Peyer's patch (tissue), 4 donors: ENCODE measurements around the gene CD82.

Experiments
- CTCF ChIP-seq, 6 experiments: fragments of 450-650 bp in 4 of 6; fragments of 200-600 bp in 2 of 6; sonication (generic) in 1 of 6; IDR thresholded peaks; one replicate each; pipeline ENCODE4 v1.5.1; 2017 to 2019; ENCODE audit warnings: antibody characterized with exemption in 6 of 6, mild to moderate bottlenecking in 3 of 6, moderate library complexity in 1 of 6
- POLR2A ChIP-seq, 2 donors: fragments of 450-650 bp; IDR thresholded peaks; one replicate each; pipeline ENCODE4 v1.5.1; 2017; ENCODE audit warnings: antibody characterized with exemption in 2 of 2, mild to moderate bottlenecking in 2 of 2, moderate library complexity in 2 of 2

- peak in 2 of 6 experiments; percentile 5 to 23 for TF ChIP-seq CTCF (IDR thresholded peaks at IDR 0.05)
- TF ChIP-seq POLR2A (IDR thresholded peaks at IDR 0.05) = no peak
Measured at GRCh38 chr11:44658506-44658850, 93.0 kb downstream of the CD82 start.
